ENCODE measurements around the gene MPC1L.

MPC1L gene

GRCh38 chrX:40628506-40628905 lies 5.3 kb downstream of the MPC1L start:
- DNase-seq (ENCODE audit: low spot score): no peak

GRCh38 chrX:40632199-40632598 lies 9.0 kb downstream of the MPC1L start:
- no peak for DNase-seq (ENCODE audit: low spot score)

GRCh38 chrX:40637687-40638086 lies 14.5 kb downstream of the MPC1L start:
- no peak for DNase-seq (ENCODE audit: low spot score)

- DNase-seq (ENCODE audit: low spot score): peak; percentile 36
These were observed 20.9 kb downstream of the MPC1L start for GRCh38 chrX:40644176-40644575.

- DNase-seq (ENCODE audit: low spot score): peak; percentile 57
These were observed 21.7 kb downstream of the MPC1L start for GRCh38 chrX:40644821-40645358.

GRCh38 chrX:40646489-40647306 lies 23.5 kb downstream of the MPC1L start:
- DNase-seq (ENCODE audit: low spot score): peak; percentile 32

GRCh38 chrX:40647307-40648197 lies 24.3 kb downstream of the MPC1L start, which contains the start of gene CXorf38:
Gene CXorf38 (minus strand): TSS chrX:40647561. CDS start chrX:40647520, 41 bp downstream.
- DNase-seq (ENCODE audit: low spot score): peak; percentile 96

- DNase-seq (ENCODE audit: low spot score): peak; percentile 16
These were observed 28.5 kb downstream of the MPC1L start for GRCh38 chrX:40651620-40652223.

- no peak for DNase-seq (ENCODE audit: low spot score)
These were observed 29.4 kb downstream of the MPC1L start for GRCh38 chrX:40652664-40653063.

- DNase-seq (ENCODE audit: low spot score): no peak
These were observed 30.3 kb downstream of the MPC1L start for GRCh38 chrX:40653535-40653934.

- DNase-seq (ENCODE audit: low spot score): no peak
These were observed 37.2 kb downstream of the MPC1L start for GRCh38 chrX:40660381-40660780.

- DNase-seq (ENCODE audit: low spot score): no peak
These were observed 38.3 kb downstream of the MPC1L start for GRCh38 chrX:40661489-40661888.

GRCh38 chrX:40663078-40663740 lies 40.0 kb downstream of the MPC1L start:
- DNase-seq (ENCODE audit: low spot score): no peak

GRCh38 chrX:40663880-40664630 lies 40.8 kb downstream of the MPC1L start:
- DNase-seq (ENCODE audit: low spot score): peak; percentile 64

- DNase-seq (ENCODE audit: low spot score): no peak
These were observed 47.9 kb downstream of the MPC1L start for GRCh38 chrX:40671126-40671525.

Data from AG20443 (cell line).